GM19238 (cell line): ENCODE data around the gene SFTPD.

Source experiments
- DNase-seq: peaks from one replicate; pipeline ENCODE4 v3.0.0; 2011; ENCODE audit warnings: low spot score; ENCODE audit not compliant: insufficient read length

SFTPD gene

DNA sequence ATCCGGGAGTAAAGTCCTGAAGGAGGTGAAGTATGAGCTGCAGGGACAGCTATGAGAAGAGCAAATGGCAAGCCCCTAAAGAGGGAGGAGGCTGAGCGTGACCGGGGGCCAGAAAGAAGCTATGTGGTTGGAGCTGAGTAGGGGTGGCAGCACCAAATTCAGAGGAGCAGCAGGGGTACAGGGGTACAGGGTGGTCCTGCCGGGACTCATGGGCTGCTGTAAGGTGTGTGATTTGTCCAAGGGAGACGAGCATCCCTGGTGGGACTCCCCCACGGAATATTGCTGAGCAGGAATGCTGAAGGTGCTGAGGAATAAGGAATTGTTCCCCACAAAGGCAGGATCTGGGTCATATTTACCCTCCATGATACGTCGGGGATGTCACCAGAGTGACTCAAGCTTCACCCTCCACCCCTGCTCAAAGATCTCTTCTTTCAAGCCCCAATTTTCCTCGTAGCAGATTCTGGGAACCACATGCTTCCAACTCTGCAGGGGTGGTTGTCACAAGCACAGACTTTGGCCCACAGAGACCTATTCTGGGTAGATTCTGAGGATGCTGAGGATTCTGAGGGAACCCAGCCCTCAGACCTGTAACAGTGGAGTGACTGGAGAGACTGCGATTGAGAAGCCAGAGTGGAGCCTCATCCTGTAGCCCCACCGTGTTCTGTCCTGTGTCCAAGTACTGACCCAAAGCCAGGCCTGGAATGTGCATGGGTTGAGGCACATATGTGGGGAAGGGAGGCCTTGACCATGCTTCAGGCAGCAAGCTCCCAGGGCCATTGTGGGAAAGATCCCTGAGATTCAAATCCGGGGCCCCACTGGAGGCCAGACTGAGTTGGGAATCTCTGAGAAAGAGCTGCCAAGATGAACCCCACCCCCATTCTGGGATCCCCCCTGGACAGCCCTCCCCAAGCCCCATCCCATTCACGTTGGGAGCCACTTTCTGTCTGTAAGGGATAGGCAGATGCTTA is 4.2 kb downstream of the SFTPD start:
- no peak for DNase-seq

DNA sequence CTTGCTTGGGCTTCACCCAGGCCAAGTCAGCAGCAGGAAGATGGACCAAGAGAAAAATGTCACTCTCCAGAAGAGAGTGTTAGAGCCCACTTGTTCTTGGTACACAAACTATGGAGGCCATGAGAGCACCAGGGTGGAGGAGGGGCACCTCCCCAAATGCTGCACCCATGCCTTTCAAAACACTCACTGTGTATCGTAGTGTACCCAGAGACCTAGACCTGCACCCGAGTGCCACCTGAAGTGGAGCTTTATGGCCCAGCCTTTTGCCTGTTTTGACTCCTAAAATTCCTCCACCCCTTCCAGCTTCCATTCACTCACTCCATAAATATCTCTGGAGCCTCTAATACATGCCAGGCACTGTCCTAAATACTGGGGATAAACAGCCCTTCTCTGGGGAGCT is 5.0 kb downstream of the SFTPD start:
- no peak for DNase-seq

DNA sequence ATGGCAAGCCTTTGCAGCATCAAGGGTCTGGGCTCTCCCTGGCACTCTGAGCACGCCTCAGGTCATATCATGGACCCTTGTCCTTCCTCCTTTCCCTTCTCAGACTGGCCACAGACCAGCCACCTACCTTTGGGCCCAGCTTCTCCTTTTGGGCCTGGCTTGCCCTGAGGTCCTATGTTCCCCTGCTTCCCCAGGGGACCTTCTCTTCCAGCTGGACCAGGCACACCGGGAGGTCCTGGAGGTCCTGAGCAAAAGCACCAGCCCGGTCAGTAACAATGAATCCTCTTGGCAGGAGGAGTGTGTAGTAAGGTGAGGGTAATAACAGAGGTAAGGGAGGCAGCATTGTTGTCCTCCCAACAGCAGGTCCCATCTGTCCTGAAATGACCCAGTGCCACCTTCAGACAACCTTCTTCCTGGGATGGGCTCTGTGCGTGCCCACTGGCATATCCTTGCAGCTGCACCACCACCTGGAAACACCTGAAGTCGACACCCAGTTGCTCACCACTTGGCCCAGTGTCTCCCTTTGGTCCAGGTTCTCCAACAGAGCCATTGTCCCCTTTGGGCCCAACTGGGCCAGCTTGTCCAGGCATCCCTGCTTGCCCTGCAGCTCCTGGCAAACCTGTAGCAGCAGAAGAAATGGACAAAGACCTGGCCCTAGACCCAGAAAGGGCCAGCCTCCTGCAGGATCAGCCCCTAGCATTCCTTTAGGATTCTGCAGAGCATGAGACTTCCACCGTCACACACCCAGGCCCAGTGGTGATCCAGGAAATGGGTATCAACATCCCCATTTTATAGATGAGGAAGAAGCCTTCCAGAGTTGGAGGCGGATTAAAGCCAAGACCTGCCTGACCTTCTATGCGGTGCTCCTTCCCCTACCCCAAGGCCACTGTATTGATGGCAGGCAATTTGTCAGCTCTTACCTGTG is 6.4 kb downstream of the SFTPD start:
- no peak for DNase-seq

DNA sequence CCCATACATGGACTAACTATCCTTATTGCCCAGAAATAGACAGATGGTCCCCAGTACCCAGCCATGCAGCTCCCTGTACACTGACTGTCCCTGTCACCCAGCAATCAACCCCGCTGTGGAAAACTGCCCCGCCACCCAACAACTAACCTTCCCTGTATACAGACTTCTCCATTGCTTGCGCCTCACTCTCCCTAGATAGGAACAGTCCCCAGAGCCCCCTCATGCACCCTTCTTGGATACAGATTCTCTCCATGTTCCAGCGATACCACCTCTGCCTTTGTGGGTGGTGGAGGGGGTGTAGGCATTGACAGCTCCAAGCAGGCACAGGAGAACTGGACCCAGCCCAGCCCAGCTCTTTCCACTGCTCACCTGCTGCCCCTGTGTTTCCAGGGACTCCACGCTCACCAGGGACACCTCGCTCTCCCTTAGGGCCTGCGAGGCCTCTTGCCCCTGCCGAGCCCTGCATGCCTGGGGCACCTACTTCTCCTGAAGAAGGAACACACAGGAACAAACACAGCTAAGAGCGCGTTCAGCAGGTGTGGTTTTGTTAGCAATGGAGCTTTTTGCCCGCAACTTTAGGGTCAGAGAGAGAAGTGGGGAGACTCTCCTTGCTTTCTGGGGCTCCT is 7.2 kb downstream of the SFTPD start:
- DNase-seq: no peak

DNA sequence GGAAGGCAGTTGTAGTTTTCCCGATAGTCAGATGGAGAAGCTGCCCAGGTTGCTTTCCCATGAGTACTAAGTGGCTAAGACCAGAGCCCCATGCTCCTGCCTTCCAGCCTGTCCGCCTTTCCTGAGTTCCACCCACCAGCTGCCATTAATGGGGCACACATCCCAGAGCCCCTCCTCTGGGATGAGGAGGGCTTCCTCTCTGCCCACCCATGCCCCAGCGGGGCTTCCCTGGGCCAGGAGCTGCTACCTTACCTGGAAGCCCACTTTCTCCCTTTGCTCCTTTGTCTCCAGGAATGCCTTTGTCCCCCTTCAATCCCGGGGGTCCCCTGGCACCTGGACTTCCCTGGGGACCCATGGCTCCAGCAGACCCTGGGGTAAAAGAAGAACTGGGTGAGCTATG is 7.8 kb downstream of the SFTPD start:
- DNase-seq: no peak

DNA sequence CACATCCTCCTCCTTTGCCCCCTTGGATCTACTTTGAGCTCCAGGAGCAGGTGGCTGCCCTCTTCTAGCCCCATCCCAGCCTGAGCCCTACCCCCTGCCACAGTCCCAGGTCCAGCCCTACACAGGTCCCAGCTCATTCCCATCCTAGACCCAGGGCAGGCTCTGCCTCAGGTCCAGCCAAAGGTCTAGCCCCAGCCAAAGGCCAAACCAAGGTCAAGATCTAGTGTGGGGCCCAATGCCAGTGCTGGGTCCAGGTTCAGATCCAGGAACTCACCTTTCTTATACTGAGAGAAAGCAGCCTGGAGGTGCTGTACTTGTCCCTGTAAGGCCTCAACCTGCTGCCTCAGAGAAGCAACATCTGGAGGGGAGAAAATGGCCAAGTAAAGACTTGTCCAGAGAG is 8.5 kb downstream of the SFTPD start:
- no peak for DNase-seq

DNA sequence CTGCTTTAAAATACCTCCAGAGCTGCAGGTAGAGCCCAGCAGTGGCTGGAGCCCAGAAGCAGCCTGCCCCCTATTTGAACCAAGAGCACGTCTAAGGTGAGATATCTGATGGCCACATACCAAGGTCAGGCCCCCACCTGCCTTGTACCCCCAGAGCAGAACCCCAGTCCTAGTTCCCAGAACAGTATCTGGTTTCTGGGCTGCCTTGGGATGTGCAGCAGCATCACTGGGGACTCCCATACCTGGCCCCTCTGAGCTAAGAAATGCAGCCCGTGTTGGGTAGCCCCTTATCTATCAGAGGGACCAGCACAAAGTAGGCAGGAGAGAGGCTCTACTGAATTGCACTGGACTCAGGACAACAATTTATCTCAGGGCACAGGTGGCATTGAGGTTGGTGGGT is 8.9 kb downstream of the SFTPD start:
- DNase-seq: no peak

DNA sequence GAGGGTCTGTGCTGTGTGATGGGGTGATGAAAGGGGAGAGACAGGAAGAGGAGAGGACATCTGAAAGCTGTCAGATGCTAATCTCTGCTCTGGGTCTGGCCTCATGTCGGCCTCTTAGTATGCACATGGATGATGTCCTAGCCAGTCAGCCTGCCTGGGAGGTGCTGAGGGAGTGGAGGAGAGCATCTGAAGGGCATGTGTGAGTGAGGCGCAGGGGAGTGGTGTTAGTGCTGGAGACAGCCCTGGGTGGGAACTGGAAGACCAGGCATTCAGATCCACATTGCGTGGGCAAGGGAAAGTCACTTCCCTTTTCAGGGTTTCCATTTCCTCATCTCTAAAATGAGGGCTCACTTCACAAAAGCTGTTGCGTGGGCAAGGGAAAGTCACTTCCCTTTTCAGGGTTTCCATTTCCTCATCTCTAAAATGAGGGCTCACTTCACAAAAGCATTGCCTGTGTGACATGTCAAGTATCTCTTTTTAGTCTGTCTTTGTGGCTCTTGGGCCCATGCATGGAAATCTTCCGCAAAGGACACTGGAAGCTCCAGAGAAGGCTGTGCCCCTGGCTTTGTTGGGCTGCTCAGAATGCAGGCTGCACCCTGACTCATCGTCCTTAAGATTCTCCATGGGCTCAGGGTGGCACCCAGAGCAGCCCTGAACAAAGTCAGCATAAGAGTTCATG is 10.0 kb downstream of the SFTPD start:
- DNase-seq: no peak

DNA sequence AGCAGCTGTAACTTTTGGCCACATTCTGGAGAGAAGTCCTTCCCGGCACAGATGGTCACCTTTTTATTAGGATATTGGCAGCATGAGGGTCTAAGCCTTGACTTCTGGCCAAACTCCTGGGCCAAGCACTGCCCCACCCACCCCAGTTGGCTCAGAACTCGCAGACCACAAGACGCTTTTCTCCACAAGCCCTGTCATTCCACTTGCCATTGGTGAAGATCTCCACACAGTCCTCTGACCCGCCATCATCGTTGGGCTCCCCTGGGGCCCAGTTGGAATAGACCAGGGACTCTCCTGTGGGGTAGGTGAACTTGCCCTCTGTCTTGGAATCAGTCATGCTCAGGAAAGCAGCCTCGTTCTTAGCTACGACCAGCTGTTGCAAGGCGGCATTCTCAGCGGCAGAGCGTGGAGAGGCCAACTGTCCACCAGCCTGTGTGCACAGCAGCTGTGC is 11.2 kb downstream of the SFTPD start:
- DNase-seq: no peak

DNA sequence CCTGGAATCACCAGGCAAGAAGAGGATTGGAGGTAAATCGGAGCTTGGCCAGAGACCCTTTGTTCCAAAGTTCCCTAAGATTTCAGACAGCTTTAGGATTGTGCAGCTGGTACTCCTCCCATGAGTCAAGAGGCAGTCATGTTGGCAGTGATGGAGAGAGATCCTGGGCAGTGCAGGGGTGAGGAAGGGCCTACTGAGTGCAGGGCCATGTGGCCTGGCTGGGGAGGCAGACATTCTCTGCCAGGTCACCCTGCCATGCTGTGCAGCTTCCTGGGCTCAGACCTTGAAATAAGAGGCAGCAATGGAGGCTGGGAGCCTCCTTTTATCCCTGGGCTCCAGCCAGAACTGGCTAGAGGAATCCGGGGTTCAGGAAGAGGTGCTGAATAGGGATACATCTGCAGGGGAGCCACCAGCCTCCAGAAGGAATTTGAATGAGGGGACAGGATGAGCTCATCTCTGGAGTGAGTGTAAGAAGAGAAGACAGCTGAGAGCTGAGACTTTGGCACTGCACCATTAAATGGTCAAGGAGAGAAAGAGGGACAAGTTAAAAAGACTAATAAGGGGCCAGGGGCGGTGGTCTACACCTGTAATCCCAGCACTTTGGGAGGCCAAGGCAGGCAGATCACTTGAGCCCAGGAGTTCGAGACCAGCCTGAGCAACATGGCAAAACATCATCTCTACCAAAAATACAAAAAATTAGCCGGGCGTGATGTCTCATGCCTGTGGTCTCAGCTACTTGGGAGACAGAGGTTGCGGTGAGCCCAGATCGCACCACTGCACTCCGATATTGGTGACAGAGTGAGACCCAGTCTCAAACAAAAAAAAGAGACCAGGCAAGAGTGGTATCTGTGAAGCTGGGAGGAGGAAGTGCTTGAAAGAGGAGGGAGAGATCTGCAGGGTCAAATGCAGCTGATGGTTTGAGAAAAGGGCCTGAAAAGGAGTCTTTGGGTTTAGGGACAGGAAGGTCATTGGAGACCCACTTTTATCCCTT is 12.0 kb downstream of the SFTPD start:
- DNase-seq: no peak

DNA sequence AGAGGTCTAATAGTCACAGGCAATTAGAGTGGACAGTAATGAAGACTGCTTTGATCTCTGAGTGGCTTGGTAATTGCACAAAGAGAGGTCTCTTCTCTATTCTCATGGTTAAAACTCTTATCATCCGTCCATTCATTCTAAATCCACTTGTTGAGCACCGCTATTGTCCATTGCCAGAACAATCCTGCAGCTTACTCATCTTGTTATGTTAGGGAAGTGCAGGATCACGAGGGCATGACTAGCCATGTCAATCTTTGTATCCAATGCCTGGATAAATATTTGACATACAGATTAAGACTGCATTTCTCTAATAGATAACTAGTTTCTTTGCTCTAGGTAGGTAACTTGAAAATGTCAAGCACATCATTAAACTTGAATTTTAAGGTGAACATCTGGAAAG is 14.9 kb downstream of the SFTPD start:
- DNase-seq: no peak

DNA sequence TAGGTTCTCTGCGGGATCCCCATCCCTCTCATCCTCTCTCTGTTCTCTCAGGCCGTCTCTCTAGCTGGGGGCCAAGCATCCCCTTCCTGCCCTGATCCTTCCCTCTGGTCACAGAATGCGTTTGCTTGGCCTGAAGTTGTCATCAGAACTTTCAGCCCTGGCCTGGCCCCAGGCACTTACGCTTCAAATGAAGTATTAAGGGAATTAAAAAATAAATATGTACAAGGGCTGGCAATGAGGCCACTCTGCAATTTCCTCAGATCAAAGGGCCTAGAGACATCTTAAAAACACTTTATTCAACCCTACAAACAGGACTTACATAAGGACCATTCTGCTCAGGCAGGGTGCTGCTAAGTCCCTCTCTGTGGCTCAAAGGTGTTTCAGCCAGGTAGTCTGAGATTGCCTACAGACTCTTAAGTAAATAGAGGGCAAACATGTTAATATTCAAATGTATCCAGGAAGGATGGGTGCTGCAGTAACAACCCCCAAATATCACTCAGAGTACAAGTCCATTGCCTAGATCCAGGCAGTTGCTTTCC is 16.0 kb downstream of the SFTPD start:
- DNase-seq: no peak

DNA sequence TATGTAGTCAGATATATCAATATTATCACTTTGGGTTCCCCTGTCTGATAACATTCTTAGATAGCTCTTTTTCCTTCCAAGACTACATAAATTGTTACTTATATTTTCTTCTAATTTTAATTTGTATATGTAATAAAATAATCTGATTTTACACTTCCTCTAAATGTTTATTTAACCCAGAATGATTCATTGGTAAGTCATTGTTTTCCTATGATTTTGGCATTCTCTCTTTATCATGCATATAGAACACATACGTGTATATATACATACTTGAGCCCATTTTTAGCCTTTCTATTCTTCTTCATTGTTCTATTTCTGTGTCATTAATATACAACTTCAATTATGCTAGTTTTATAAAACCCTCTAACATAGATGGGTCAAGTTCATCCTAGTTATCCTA is 16.6 kb downstream of the SFTPD start:
- DNase-seq: no peak

DNA sequence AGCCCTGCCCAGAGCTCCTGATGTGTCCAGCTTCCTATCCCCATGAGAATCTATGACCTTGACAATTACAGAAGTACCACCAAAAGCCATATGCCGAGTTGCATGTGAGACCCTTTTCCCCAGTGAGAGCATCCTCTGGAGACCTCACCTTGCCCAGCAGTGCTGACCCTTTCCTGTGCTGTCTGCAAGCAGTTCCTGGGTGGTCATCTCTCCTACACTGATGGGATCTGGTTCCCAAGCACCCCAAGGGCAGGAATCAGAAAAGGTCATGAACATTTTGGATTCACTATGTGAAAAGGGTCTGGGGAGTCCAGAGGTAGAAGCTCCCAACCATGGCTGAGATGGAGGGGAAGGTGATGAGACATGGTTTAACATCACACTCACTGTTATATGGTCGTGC is 18.2 kb downstream of the SFTPD start:
- no peak for DNase-seq

DNA sequence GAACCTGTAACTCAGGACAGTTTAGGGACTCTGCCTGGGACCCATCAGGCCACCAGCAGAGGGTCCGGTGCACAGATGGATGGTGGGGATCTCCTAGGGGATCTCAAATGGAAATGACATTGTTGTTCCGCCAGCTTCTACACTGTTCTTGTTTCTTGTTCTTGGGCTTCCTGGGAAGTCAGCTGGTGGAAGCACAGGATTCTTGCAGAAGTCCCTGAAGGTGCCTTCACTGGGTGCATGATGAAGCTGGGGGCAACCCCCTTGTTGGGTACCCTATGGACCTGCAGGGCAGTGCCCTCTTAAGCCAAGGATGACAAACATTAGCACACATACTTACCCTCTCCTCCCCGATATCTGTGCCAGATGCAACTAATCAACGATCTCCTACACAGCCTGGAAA is 18.6 kb downstream of the SFTPD start:
- no peak for DNase-seq

DNA sequence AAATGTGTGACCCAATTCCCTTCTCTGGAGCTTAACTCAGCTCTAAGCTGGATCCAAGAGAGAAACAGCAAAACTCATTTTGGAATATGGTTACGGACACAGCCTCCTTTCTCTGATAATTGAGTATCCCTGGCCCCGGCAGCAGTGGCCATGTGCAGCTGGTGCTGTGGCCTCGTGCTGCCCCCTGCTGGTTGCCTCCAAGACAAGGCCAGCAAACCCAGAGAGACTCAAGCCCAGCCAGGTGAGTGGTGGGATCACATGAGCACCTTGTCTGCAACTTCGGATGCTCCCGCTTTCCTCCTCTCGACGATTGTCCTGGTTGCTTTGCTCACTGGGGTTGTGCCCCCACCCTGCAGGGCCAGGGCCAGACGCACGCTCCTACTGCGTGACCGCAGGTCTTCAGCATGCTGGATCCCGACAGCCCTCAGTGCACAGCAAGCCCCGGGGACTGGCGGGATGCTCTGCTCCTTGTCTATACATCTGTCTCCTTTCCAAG is 19.4 kb downstream of the SFTPD start:
- peak; percentile 56 for DNase-seq

DNA sequence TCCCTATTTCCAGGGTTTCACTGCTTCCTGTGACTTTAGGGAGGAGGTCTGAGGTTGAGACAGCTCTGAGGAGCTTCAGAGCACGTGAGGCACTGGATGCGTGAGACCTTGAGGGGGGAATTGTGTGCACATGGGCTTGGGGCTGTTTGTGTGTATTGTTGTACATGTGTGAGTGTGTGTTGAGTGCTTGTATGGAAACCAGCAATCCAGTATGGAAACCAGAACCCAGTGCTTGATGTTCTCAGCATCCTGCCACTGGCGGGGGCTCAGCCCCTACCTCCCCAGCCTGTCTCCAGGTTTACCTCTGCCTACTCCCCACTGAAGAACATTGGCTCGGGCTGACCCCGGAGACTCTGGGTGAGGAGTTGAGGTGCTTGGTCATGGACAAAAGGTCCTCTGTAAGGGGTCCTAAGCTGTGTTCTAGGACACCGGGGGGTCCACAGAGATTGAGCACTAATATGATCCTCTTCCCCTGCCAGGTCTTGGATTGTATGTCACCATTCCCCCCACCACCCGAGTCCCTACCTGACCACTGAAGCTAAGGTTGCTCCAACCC is 20.8 kb downstream of the SFTPD start:
- no peak for DNase-seq

DNA sequence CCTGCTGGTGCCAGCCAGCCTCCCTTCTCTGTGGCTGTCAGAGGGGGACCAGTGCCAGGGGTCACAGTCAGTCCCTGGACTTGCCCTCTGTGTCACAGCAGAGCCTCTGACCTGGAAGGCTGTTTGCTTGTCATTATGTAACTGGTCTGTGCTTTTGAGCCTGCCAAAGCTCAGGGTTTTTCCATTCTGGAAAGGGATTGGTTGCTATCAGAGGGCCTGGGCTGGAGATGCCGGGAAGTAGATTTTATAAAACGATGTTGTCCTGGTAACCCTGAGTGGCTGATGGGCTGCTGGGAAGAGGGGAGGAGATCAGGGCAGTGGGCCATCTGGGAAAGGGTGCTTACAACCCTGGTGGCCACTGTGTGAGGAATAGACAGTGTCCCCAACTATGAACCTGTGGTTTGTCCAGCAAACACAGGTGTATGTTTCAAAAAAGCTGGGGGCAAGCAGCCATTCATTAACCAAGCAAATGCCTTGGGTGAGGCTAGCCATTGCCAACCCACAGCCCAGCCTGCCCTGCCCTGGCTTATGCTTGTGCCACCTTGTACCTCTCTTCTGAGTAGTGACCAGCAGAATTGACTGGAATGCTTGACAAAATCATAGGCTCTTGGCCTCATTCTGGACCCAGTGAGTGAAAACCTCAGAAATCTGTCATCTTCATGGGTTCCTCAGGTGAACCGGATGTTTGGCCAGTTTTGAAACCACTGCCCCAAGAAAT is 21.6 kb downstream of the SFTPD start:
- DNase-seq: no peak

DNA sequence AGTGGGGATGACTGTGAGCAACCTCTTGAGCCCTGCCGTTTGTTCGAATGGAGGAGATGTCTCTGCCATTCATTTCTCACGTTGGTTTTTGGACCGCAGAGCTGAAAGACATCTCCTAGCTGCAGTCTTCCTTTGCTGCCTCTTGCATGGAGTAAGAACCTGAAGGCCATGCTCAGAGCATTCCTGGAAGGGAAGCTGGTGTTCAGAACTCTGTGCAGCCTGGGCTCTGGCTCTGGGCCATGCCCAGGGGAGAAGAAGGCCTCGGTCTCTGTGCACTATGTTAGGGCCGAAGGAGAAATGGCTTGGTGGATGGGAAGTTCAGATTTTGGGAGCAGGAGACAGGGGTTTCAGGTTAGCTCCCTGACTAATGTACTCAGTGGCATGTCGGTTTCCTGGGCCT is 22.9 kb downstream of the SFTPD start:
- no peak for DNase-seq
